NCI-H526 treated with DMSO at 0.1 percent for 48 hours (cell line): Measurements from ENCODE around the gene RICTOR.
"Not testable (repeated sequence)": the region's sequence is repeated elsewhere in the genome, so short reads cannot be mapped to it uniquely, and the experiment has no call there.

Experiments
- DNase-seq: peaks from one replicate; lab custom pipeline; 2025; lab: John Stamatoyannopoulos, UW

RICTOR gene

DNA sequence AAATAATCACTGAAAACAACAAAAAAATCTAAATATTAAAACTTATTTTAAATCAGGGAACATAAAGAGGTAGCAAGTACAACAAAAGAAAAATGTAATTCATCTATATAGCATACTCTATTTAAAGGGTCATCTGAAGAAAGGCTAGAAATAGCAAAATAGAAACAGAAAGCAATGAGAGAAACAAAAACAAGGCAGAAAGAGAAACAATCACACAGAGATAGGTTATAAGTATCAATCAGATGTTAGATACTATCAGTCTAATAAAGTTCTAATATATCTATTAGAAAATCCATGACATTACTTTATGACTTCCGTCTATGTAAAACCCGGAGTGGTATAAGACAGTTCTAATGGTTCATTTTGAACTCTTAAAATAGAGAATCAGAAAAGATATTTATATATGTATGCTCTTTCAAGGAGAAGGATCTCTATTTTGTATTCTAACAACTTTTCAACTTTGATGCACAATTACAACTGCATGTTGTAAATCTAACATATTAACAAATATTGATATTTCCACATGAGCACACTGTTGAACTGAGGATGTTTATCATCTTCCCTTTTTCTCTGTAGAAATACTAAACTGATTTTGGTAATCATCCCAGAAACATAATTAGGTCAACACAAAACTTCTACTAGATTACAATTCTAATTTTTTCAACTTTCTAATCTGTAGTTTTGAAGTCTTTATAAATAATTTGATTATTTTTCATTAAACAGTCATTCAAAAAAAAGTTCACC is 15.8 kb downstream of the RICTOR start:
- no peak for DNase-seq

- no peak for DNase-seq
These were observed 16.5 kb downstream of the RICTOR start for GRCh38 chr5:39057734-39058133.

- no peak for DNase-seq
These were observed 18.3 kb downstream of the RICTOR start for GRCh38 chr5:39055768-39056398.

GRCh38 chr5:39055027-39055767 is 19.0 kb downstream of the RICTOR start:
- no peak for DNase-seq

GRCh38 chr5:39053189-39053588 is 21.0 kb downstream of the RICTOR start:
- no peak for DNase-seq

DNA sequence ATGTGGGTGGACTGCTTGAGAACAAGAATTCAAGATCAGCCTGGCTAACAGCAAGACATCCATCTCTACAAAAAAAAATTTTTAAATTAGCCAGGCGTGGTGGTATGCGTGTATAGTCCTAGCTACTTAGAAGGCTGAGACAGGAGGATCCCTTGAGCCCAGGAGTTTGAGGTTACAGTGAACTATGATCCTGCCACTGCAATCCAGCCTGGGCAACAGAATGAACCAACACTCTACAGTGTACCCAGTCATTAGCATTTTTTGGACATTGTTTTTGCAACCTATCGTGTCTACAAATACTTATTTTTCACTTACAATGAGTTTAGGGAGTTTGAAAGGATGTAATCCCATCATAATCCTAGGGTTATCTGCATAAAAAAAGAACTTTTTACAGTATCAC is 22.1 kb downstream of the RICTOR start:
- no peak for DNase-seq

DNA sequence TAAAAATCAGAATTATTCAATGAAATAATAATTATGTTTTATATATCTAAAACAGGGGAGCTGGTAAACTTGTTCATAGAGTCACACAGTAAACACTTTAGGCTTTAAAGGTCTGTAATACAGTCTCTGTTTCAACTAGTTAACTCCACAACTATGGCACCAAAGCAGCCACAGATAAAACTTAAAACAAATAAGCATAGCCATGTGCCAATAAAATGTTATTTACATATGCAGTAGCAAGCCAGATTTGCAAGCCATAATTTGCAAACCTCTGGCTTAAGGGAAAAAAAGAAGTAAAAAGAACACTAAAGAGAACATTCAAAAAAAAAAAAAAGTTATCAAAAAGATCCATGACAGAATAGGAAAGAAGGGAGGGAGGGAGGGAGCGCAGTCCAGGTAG is 24.9 kb downstream of the RICTOR start:
- peak; percentile 73 for DNase-seq

GRCh38 chr5:39040875-39041274 is 33.3 kb downstream of the RICTOR start:
- no peak for DNase-seq

GRCh38 chr5:39034493-39034892 is 39.7 kb downstream of the RICTOR start:
- DNase-seq, result not testable (repeated sequence)

DNA sequence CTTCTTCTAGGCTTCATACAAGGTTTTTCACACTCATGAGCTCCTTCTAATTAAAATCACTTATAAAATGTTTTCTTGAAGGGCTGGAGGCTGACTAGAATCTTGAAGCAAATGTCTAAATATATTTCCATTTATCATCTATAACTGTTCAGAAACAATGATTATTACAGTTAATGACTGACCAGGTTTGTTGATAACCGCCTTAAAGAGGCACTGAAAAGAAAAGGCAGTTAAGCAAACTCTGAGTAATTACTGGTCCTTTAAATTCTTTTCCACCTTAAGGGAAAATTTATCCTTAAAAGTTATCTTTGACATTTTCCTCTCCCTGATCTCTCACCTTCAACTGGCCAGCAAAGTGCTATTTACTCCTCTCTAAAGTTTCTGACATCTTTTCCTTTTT is 43.2 kb downstream of the RICTOR start:
- no peak for DNase-seq

GRCh38 chr5:39025456-39025855 is 48.7 kb downstream of the RICTOR start:
- no peak for DNase-seq

- no peak for DNase-seq
These were observed 49.3 kb downstream of the RICTOR start for GRCh38 chr5:39024884-39025283.

- no peak for DNase-seq
These were observed 50.2 kb downstream of the RICTOR start for GRCh38 chr5:39024005-39024404.

GRCh38 chr5:39023121-39023520 is 51.1 kb downstream of the RICTOR start:
- no peak for DNase-seq

- DNase-seq, result no peak
These were observed 52.0 kb downstream of the RICTOR start for GRCh38 chr5:39022151-39022550.

- no peak for DNase-seq
These were observed 52.8 kb downstream of the RICTOR start for GRCh38 chr5:39021413-39021812.

- no peak for DNase-seq
These were observed 53.7 kb downstream of the RICTOR start for GRCh38 chr5:39020458-39020857.

GRCh38 chr5:39019254-39019653 is 54.9 kb downstream of the RICTOR start:
- no peak for DNase-seq

DNA sequence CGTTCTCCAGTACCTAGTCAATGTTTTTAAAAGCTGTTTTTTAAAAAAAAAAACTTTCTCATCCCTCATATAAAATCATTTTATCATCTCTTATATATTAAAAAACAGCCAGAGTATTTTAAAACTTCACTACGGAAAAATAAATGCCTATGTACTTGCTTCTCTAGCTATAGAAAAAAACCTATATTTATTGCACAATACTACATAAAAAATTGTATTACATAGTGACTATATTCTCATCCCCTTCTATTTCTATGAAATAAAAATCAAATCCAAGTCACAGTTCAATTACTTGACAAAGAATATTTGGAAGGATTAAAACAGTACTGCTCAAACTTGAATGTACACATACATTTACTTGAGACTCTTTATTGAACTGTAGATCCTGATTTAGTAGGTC is 56.7 kb downstream of the RICTOR start:
- no peak for DNase-seq

- DNase-seq, result no peak
These were observed 57.5 kb downstream of the RICTOR start for GRCh38 chr5:39016587-39017275.

DNA sequence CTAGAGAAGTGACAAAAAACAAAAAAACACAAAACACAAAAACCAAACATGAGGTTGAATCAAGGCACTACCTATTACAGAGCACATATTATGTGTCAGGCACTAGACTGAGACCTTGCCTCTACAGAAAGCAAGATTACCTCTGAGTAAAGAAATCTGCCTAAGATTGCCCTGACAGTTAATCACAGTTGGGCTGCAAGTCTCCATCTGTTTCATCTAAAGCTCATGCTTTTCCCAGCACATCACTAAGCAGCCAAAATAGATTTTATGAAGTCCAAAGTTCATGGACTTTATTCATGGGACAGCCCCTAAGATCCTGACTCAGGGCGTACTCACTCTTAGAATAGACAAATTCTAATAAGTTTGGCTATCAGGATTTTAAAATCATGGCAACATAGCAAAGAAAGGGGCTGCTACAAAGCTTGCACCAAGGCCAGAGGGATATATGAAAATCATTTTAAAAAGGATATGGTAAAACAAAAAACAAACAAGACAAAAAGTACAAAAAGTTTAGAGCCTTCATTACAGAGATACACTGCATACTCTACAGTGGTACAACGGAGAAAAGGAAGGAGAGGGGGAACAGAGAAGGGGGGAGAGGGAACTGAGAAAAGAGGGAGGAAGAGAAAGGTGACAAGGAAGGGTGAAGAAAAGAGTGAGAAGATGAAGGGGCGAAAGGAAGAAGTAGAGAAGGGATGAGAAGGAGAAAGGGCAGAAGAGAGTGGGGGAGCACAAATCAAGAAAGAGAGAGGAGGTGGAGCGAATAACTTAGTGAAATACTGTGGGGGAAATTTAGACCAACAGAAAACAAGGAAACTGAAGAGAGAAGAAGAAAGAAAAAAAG is 58.2 kb downstream of the RICTOR start:
- no peak for DNase-seq

GRCh38 chr5:39014561-39014960 is 59.6 kb downstream of the RICTOR start:
- DNase-seq, result no peak
